Spleen (tissue), 11 donors: ENCODE results near the gene RERE. TPM values are rescaled to one million over a fixed set of nuclear protein-coding genes. Genes with fewer than 3 reads are reported as not detected.

ENCODE experiments used
- DNase-seq: peaks from one replicate; pipeline ENCODE4 v3.0.0-alpha.2; 2020
- H3K27ac ChIP-seq, 8 donors: fragments of 200-600 bp; sonication (generic) in 7 of 8; 1 replicate in 4 of 8; 2 replicates in 4 of 8; pipeline versions ENCODE4 v1.5.0 to v1.8.0; 2016 to 2021; ENCODE audit warnings: inconsistent platforms in 4 of 8, mild to moderate bottlenecking in 4 of 8, moderate library complexity in 1 of 8
- H3K27me3 ChIP-seq, 7 donors: fragments of 200-600 bp; sonication (generic) in 6 of 7; replicated peaks in 1 of 7; 1 replicate in 4 of 7; 2 replicates in 3 of 7; pipeline versions ENCODE4 v1.5.0 to v1.8.0; 2016 to 2021; ENCODE audit warnings: inconsistent platforms in 3 of 7, mild to moderate bottlenecking in 1 of 7
- H3K36me3 ChIP-seq, 6 donors: fragments of 200-600 bp; sonication (generic) in 5 of 6; 1 replicate in 4 of 6; 2 replicates in 2 of 6; pipeline versions ENCODE4 v1.5.0 to v1.8.0; 2016 to 2021; ENCODE audit warnings: inconsistent platforms in 2 of 6
- H3K4me1 ChIP-seq, 6 donors: fragments of 200-600 bp; sonication (generic) in 5 of 6; 1 replicate in 3 of 6; 2 replicates in 3 of 6; pipeline versions ENCODE4 v1.5.0 to v1.8.0; 2016 to 2021; ENCODE audit warnings: inconsistent platforms in 3 of 6
- H3K4me3 ChIP-seq, 8 donors: fragments of 200-600 bp; sonication (generic) in 7 of 8; 1 replicate in 4 of 8; 2 replicates in 4 of 8; pipeline versions ENCODE4 v1.5.0 to v1.8.0; 2016 to 2021; ENCODE audit warnings: inconsistent platforms in 4 of 8, mild to moderate bottlenecking in 4 of 8, moderate library complexity in 2 of 8
- H3K9me3 ChIP-seq, 8 donors: fragments of 200-600 bp; sonication (generic) in 7 of 8; 1 replicate in 4 of 8; 2 replicates in 4 of 8; pipeline versions ENCODE4 v1.5.0 to v1.8.0; 2016 to 2021; ENCODE audit warnings: inconsistent platforms in 4 of 8
- POLR2A ChIP-seq, 3 donors: fragments of 450-650 bp; IDR thresholded peaks; one replicate each; pipeline ENCODE4 v1.5.1; 2017; ENCODE audit warnings: antibody characterized with exemption in 3 of 3, mild to moderate bottlenecking in 1 of 3
- POLR2AphosphoS5 ChIP-seq, 3 donors: sonication (generic); formaldehyde crosslinking; IDR thresholded peaks; one replicate each; pipeline ENCODE4 v1.5.1; 2017; ENCODE audit warnings: antibody characterized with exemption in 3 of 3
- WGBS, 5 donors: extraction: QIAGEN DNeasy Blood & Tissue Kit in 3 of 5; methylation state at CpG; one replicate each; pipeline versions ENCODE4 v1.1.5 to v1.1.7; 2013 to 2018; 5-methylcytosine and 5-hydroxymethylcytosine counted together
- intact Hi-C: fragments of 100-400 bp; cut with DNase I; formaldehyde crosslinking; loops from one replicate; pipeline ENCODE4 v1.15.0; 2023; ENCODE audit warnings: low total_unique reads
- polyA plus RNA-seq, 3 donors: library from polyadenylated mRNA; stranded (reverse); fragments of 200-250 nt; gene quantifications; one replicate each; pipeline ENCODE4 v1.2.1, GENCODE V29; 2013
- total RNA-seq, 7 donors: library from RNA; depleted of rRNA in 3 of 7; stranded (reverse); fragments of >200 nt in 3 of 7; fragmentation: NEBNext Ultra II Directional in 4 of 7; extraction: Animal tissue kit (Norgen Biotek cat#: 25700) in 4 of 7; gene quantifications; one replicate each; pipeline versions ENCODE4 v1.1.0 to v1.2.1, GENCODE V29; 2016 to 2021
- TF ChIP-seq, protein P1 (sequence below), 11 experiments: fragments of 200-600 bp in 7 of 11; fragments of 450-650 bp in 4 of 11; sonication (generic) in 4 of 11; IDR thresholded peaks in 8 of 11; conservative IDR thresholded peaks in 3 of 11; 1 replicate in 7 of 11; 2 replicates in 4 of 11; pipeline versions ENCODE4 v1.4.0 to v1.8.0; 2016 to 2021; ENCODE audit warnings: antibody characterized with exemption in 11 of 11, inconsistent platforms in 4 of 11, mild to moderate bottlenecking in 1 of 11
- donor health status: healthy with polysubstance abuse.
- donor health status: DM: no; HTN: no; CAD: no; lungs with moderate emphysema.
- donor health status: DM: no; HTN: no; CAD: no.
- donor health status: Bipolar disorder and iron deficiency.
- donor health status: healthy.
- donor health status: DM: no; HTN: no; CAD: no.
- donor health status: DM: yes; HTN: yes; CAD: no.

The RERE gene
- total and polyA plus RNA-seq, 10 donors, result 10.3 to 149 (median 117) TPM

DNA sequence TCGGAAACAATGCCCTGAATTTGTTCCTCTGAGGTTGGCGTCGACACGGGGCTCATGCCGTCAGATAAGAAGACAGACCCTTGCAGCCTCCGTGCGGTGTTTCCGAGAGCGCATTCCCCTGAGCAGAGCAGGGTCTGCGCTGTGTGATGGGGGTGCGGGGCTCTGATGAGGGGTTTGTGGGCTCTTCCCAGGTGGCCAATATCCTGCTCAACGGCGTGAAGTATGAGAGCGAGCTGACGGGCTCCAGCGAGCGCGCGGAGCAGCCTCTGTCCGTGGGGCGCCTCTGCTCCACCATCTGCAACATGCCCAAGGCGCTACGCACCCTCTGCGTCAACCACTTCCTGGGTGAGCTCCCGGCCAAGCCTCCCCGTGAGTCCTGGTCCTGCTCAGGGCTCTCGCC, 482.2 kb downstream of the RERE start:
- H3K27ac ChIP-seq, result no peak overlapping the region
- H3K9me3 ChIP-seq, result peaks cover 0 to 6% (median 0%) of the 10 kb centered on the region in 8 donors
- intact Hi-C loops, result no loop called here
- no peak overlapping the region for H3K4me3 ChIP-seq
- H3K27me3 ChIP-seq, result no peaks in the 10 kb centered on the region
- 93 to 94% (median 94%) methylated on average over 27 of the region's 27 CpGs for WGBS, 5 donors
- H3K4me1 ChIP-seq, result no peaks in the 10 kb centered on the region
- DNase-seq, result no peak
- peaks cover 0 to 30% (median 2%) of the 10 kb centered on the region in 6 donors for H3K36me3 ChIP-seq
- TF ChIP-seq POLR2A (IDR thresholded peaks at IDR 0.05) (no peak), POLR2AphosphoS5 (IDR thresholded peaks at IDR 0.05) (no peak)
- TF ChIP-seq, protein P1, sequence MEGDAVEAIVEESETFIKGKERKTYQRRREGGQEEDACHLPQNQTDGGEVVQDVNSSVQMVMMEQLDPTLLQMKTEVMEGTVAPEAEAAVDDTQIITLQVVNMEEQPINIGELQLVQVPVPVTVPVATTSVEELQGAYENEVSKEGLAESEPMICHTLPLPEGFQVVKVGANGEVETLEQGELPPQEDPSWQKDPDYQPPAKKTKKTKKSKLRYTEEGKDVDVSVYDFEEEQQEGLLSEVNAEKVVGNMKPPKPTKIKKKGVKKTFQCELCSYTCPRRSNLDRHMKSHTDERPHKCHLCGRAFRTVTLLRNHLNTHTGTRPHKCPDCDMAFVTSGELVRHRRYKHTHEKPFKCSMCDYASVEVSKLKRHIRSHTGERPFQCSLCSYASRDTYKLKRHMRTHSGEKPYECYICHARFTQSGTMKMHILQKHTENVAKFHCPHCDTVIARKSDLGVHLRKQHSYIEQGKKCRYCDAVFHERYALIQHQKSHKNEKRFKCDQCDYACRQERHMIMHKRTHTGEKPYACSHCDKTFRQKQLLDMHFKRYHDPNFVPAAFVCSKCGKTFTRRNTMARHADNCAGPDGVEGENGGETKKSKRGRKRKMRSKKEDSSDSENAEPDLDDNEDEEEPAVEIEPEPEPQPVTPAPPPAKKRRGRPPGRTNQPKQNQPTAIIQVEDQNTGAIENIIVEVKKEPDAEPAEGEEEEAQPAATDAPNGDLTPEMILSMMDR (IDR thresholded peaks at IDR 0.05 in 8 of 11, conservative IDR thresholded peaks at IDR 0.05 in 3 of 11), result no peak

DNA sequence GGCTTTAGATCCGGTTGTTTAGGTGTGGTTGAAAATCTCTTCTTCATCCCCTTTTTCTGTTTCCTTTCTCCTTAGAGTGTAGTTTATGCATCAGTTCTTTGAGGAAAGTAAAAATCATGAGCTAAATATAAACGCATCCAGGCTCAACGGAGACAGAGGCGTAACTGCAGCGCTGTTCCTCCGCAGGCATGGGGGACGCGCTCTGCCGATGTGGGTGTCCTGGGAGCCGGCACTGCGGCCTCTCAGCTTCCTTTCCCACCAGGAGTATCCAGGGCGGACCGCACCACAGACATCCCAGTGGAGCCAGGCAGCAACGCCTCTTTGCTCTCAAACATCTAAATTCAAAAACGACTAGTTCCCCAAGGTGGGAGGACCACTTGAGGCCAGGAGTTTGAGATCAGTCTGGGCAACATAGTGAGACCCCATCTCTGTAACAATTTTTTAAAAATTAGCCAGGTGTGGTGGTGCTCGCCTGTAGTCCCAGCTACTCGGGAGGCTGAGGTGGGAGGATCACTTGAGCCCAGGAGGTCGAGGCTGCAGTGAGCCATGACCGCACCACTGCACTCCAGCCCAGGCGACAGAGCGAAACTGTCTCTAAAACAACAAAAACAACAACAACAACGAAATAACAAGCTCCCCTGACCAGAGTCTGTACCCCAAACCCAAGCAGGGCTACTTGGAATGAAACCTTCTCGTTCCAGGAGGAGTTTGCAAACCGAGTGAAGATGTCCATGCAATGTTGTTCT, 483.2 kb downstream of the RERE start:
- no peaks in the 10 kb centered on the region for H3K4me1 ChIP-seq
- H3K4me3 ChIP-seq, result no peak overlapping the region
- TF ChIP-seq POLR2AphosphoS5 (IDR thresholded peaks at IDR 0.05), result no peak
- TF ChIP-seq POLR2A (IDR thresholded peaks at IDR 0.05), result no peak
- TF ChIP-seq, protein P1 (IDR thresholded peaks at IDR 0.05 in 8 of 11, conservative IDR thresholded peaks at IDR 0.05 in 3 of 11), result no peak
- no peak for DNase-seq
- 91 to 95% (median 93%) methylated on average over 24 of the region's 24 CpGs for WGBS, 5 donors
- peaks cover 0 to 27% (median 2%) of the 10 kb centered on the region in 6 donors for H3K36me3 ChIP-seq
- intact Hi-C loops, result no loop called here
- H3K27ac ChIP-seq, result no peak overlapping the region
- no peaks in the 10 kb centered on the region for H3K27me3 ChIP-seq
- peaks cover 0 to 6% (median 0%) of the 10 kb centered on the region in 8 donors for H3K9me3 ChIP-seq

DNA sequence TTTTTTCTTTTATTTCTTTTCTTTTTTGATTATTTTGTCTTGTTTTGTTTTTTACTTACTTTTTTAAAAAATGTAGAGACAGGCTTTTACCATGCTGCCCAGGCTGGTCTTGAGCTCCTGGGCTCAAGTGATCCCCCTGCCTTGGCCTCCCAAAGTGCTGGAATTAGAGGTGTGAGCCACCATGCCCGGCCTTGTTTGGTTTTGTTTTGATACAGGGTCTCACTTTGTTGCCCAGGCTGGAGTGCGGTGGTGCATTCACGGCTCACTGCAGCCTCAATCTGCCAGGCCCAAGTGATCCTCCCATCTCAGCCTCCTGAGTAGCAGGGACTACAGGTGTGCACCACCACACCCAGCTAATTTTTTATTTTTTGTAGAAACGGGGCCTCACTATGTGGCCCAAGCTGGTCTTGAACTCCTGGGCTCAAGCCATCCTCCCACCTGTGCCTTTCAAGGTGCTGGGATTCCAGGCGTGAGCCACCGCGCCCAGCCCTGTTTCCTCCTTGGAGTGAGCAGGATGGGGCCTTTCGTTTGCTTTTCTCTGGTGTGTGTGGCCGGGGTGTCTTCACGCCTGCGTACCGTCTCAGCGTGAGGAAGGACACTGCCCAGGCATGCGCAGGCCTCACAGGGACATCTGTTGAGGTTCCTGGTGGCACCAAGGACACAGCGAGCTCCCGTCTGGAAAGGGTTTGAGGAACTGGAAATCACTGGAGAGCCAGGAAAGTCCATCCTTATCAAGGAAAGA, 484.0 kb downstream of the RERE start:
- H3K27ac ChIP-seq, result no peak overlapping the region
- peaks cover 0 to 24% (median 2%) of the 10 kb centered on the region in 6 donors for H3K36me3 ChIP-seq
- no peak overlapping the region for H3K4me3 ChIP-seq
- intact Hi-C loops, result no loop called here
- H3K27me3 ChIP-seq, result no peaks in the 10 kb centered on the region
- WGBS, 5 donors, result 85 to 95% (median 91%) methylated on average over 16 of the region's 16 CpGs
- peaks cover 0 to 6% (median 0%) of the 10 kb centered on the region in 8 donors for H3K9me3 ChIP-seq
- TF ChIP-seq POLR2AphosphoS5 (IDR thresholded peaks at IDR 0.05) (no peak), POLR2A (IDR thresholded peaks at IDR 0.05) (no peak)
- TF ChIP-seq, protein P1 (IDR thresholded peaks at IDR 0.05 in 8 of 11, conservative IDR thresholded peaks at IDR 0.05 in 3 of 11), result no peak
- H3K4me1 ChIP-seq, result no peaks in the 10 kb centered on the region
- no peak for DNase-seq

DNA sequence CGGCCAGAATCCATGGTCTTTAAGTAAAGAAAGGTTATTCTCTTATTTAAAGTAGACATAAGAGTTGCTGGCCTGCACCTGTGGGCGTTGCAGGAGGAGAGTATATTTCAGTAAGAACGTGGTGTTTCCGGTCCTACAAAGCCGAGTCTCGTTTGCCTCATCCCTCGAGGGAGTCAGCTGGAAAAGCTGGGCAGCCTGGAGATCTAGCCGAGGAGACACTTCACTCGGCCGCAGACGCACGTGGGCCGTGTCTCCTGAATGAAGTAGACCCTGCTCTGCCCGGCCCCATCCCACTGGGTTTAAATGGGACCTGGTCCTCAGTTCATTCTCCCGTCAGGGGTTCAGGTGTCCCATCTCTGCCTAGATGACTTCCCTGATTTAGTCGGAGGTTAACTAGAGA, 484.6 kb downstream of the RERE start:
- peaks cover 0 to 6% (median 0%) of the 10 kb centered on the region in 8 donors for H3K9me3 ChIP-seq
- H3K36me3 ChIP-seq, result peaks cover 0 to 22% (median under 1%) of the 10 kb centered on the region in 6 donors
- intact Hi-C loops, result no loop called here
- TF ChIP-seq, protein P1 (IDR thresholded peaks at IDR 0.05 in 8 of 11, conservative IDR thresholded peaks at IDR 0.05 in 3 of 11), result no peak
- no peak for TF ChIP-seq POLR2AphosphoS5 (IDR thresholded peaks at IDR 0.05)
- TF ChIP-seq POLR2A (IDR thresholded peaks at IDR 0.05), result no peak
- H3K4me1 ChIP-seq, result no peaks in the 10 kb centered on the region
- no peak for DNase-seq
- H3K27me3 ChIP-seq, result no peaks in the 10 kb centered on the region
- WGBS, 5 donors, result 88 to 97% (median 91%) methylated on average over 13 to 16 of the region's 16 CpGs
- no peak overlapping the region for H3K4me3 ChIP-seq
- no peak overlapping the region for H3K27ac ChIP-seq
